ENCODE measurements around the gene PLXNA3.

Gene PLXNA3

DNA sequence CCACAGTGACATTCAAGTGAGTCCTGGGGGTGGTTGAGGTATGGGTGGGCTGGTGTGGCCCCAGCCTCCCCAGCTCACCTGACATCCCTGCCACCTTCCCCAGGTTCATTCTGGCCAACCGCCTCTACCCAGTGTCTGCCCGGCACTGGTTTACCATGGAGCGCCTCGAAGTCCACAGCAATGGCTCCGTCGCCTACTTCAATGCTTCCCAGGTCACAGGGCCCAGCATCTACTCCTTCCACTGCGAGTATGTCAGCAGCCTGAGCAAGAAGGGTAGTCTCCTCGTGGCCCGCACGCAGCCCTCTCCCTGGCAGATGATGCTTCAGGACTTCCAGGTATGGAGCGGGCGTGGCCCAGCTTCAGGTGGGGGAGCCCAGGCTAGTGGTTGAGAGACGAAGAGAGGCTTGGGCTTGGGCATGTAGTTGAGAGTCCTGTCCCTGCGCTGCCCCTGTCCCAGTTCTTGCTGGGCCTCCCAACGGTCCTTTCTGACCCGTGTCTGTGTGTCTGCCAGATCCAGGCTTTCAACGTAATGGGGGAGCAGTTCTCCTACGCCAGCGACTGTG lies 22.8 kb upstream of the PLXNA3 start:
- no peak for DNase-seq (ENCODE audit: low read depth)

DNA sequence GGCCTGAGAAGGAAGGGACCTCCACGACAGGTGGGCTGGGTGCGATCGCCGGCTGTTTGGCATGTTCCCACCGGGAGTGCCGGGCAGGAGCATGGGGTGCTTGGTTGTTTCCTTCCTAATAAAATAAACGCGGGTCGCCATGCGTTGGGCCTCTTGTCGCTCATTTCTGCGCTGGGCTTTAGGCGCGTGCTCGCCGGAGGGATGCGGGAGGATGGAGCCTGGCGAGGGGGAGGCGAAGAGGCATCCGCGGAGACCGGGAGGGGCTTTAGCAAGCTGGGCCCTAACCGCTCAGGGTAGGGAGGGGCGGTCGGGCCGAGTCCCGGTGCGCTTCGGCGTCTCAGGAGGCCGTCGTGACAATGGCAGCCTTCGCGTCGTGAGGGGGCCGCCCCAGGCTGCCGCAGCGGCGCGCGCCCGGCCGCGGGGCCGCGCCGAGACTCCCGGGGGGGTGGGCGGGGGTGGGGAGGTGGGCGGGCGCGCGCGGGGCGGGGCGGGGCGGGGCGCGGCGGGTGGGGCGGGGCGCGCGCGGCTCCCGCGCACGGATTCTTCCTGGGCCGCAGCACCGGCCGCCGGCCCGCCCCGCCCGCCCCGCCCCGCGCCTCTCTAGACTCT lies 21.6 kb upstream of the PLXNA3 start:
- DNase-seq (ENCODE audit: low read depth): no peak

DNA sequence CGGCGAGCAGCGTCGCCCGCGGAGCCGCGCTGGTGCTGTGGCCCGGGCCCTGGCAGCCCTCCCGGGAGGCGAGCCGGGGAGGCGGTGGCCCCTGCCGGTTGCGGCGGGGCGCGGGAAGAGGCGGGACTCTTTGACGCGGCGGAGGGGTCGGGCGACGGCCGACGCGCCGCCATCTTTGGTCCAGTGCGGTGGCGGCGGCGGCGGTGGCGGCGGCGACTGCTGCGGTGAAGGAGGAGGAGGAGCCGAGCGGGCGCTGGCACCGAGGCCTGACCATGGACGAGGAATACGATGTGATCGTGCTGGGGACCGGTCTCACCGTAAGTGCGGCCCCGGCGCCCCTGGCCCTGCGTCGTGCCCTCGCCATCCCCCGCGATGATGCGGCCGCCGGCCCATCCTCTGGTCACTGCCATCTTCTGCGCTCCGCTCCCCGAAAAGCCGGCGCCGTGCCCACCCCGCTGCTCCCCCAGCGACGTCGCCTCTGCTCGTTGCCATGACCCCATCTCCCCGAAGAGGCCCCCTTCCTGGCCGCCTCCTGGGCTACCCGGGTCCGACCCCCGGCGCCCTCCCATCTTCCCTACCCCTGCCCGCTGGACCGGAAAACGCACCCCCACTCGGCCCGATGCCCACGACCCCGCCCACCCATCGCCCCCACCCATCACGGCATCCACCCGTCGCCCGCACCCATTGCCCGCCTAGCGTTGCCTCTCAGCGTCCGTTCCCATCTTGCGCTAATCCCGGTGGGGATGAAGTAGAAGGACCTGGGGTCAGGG lies 20.9 kb upstream of the PLXNA3 start, which contains the start of gene GDI1:
Gene GDI1, plus strand, starts transcription at position 172 of the 770 bp plus-strand sequence. Its CDS starts 101 bp downstream, at position 273.
- peak; percentile 38 for DNase-seq (ENCODE audit: low read depth)

DNA sequence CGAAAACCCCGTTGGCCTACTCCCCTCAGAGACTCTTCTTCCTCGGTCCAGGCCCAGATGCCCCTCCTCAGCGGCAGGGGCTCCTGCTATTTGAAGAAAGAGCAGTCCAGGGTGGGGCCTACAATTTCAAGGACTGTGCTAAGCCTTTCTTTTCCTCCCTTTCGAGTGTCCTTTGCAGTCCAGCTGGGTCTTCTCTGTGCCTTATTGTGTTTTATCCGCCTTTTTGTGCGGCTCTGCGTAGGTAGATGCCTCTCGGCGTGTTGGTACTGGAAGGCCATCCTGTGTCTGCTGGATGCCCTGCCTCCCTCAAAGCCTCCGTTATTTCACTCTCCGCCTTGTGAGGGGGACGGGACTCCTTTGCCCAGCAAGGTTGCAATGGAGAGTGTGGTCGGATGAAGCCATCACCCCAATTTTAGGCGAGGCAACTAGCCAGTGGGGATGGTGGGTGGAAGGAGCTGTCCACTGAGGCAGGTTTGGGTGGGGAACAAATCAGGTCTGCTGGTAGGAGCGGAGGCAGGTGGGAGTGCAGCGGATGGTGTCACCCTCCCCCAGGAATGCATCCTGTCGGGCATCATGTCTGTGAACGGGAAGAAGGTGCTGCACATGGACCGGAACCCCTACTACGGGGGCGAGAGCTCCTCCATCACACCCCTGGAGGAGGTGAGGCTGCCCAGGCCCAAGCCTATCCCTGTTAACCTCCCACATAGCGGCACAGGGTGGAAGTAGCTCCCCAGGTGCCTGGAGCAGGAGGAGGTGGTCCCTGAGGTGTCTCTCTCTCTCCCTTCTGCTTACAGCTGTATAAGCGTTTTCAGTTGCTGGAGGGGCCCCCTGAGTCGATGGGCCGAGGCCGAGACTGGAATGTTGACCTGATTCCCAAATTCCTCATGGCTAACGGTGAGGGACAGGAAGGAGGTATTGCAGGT lies 19.8 kb upstream of the PLXNA3 start:
- no peak for DNase-seq (ENCODE audit: low read depth)

DNA sequence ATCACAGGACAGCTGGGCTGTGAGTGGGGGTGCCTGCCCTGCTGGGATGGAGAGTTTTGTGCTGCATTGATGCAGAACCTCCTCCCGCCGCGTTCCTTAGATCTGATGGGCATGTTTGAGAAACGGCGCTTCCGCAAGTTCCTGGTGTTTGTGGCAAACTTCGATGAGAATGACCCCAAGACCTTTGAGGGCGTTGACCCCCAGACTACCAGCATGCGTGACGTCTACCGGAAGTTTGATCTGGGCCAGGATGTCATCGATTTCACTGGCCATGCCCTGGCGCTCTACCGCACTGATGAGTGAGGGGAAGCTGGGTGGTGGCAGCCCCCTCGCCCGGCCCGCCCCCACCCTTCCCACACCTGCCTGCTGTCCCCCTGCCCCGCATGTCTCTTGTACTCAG lies 18.2 kb upstream of the PLXNA3 start:
- DNase-seq (ENCODE audit: low read depth): no peak

DNA sequence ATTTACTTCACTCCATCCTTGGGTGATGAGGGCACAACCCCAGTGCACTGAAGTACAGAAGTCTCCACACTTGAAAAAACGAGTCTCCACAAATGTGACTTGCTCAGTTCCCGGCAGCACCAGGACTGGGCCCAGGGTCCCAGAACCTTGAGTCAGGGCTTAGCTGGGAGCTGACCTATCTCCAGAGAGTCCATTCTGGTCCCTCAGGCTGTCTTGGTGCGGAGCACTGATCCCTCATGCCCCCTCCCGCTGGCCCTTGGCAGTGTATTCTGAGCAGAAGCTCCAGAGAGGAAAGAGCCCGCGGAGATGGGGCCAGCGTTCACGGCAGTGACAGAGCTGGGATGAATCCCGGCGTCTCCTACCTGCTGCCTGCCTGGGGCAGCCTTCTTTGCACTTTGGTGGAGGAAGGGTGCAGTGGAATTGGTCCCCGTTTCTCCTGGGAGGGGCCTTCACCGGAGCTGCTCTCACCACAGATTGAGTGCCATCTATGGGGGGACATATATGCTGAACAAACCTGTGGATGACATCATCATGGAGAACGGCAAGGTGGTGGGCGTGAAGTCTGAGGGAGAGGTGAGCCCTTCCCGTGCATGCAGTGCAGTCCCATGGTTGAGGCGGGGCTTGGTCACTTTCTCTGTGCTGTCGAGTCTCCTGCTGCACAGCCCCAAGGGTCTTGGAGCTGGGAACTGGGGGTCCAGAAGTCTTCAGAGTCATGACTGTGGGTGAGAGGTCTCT lies 17.3 kb upstream of the PLXNA3 start:
- no peak for DNase-seq (ENCODE audit: low read depth)

DNA sequence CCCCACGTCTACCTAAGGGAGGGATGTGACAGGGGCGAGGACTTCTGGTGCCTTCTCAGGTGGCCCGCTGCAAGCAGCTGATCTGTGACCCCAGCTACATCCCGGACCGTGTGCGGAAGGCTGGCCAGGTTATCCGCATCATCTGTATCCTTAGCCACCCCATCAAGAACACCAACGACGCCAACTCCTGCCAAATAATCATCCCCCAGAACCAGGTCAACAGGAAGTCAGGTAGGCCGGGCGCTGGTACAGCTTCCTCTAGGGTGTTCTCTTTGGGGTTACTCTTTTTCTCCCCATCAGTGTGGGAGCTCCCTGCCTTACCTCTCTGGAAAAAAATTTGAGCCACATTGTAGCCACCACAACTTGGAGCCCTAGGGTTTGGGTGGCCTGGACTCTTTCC lies 16.5 kb upstream of the PLXNA3 start:
- no peak for DNase-seq (ENCODE audit: low read depth)

DNA sequence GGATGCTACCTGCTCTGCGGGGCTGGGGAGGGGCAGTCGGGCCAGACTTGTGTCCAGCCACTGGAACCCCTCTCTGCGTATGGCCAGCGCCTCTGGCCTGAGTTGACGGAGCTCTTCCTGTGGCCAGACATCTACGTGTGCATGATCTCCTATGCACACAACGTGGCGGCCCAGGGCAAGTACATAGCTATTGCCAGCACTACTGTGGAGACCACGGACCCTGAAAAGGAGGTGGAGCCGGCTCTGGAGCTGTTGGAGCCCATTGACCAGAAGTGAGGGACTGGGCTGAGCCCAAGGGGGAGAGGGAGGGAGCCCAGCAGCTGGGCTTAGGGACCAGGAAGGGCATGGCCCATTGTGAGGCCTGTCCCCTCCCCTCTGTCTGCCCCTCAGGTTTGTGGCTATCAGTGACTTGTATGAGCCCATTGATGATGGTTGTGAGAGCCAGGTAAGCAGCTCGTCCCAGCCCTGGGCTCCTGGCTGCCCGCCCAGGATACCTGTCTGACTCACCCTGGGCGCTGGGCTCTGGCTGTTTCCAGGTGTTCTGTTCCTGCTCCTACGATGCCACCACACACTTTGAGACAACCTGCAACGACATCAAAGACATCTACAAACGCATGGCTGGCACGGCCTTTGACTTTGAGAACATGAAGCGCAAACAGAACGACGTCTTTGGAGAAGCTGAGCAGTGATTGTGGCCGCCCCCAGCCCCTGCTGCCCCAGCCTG lies 15.9 kb upstream of the PLXNA3 start:
- DNase-seq (ENCODE audit: low read depth): no peak

DNA sequence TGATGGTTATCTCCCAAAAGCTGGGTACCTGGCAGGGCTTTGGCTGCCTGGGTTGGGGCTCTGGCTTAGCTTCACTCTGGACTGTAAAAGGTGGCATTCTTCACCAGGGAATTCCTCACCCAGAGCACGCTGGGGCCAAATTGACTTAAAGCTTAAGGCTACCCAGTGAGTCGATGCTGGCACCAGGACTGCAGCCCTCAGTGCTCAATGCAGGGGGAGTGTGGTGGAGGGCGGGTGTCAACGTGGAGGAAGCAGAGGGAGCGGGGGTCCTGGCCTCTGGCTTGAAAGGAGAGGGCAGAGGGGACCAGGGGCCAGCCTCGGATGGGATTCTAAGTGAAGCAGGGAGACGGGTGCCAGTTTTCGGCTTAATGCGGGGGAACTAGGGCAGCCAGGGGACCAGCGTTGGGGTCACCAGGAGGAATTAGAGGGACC lies 14.6 kb upstream of the PLXNA3 start:
- DNase-seq (ENCODE audit: low read depth): no peak

DNA sequence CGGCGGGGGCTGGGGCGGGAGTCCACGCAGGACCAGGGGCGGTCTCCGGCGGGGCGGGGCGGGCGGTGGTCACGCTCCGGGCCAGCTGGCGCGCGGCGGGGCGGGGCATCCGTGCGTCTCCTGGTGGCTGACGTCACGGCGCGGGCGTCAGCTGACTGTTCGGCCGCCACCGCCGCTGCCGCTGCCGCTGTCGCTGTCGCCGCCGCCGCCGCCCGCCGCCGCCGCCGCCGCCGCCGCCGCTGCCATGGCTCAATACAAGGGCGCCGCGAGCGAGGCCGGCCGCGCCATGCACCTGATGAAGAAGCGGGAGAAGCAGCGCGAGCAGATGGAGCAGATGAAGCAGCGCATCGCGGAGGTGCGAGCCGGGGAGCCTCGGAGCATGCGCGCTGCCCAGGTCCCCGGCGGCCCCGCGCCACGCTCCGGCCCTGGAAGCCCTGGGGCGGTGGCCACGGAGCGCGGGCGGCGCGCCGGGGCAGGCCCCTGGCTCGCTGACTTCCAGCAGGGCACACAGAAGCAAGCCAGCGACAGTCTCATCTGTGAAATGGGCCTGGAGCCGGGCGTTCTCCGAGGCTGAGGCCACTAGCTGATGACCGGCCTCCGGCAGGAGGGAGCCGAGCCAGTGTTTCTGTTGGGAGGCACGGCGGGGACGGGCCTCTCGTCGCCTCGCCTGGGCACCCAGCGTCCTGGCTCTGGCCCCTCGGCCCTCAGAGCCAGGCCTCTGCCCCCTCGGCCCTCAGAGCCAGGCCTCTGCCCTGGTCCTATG lies 13.9 kb upstream of the PLXNA3 start, which contains the start of gene FAM50A:
Gene FAM50A, plus strand, starts transcription at position 150 of the 763 bp plus-strand sequence. Its CDS starts 95 bp downstream, at position 245.
- DNase-seq (ENCODE audit: low read depth): peak; percentile 51

DNA sequence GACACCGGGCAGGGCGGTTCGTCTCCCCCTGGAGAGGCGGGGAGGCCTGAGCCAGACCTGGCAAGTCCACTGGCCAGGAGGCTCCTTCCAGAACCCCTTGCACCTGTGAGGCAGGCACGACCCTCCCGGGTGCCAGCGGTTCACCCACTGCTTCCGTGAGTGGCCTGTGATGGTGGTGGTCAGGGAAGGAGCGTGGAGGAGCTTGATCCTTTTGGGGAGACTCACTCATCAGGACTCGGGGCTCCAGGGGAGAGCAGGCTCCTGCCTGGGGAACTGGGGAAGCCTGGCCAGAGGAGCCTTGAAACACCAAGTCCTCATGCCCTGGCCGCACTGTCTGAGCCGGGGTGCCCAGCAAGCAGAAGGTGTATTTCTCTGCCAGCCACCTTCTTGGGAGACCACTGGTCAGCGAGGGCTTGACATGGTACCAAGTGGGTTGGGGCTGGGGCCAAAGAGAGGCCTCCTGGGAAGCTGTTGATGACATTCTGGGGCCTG lies 13.3 kb upstream of the PLXNA3 start:
- DNase-seq (ENCODE audit: low read depth): no peak

DNA sequence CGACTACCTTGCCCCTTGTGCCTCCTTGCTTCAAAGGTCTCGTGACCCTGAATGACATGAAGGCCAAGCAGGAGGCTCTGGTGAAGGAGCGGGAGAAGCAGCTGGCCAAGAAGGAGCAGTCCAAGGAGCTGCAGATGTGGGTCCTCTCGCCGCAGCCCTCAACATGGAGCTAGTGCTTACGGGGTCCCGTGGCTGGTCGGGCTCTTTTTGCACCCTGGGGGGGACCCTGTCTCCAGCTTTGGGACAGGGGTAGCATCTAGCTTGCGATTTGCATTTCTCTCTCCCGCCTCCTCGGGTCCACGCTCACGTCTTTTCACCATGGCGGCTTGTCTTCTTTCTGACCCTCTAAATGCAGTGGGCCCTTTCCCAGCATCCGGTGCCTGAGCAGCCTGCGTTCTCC lies 12.3 kb upstream of the PLXNA3 start:
- DNase-seq (ENCODE audit: low read depth): no peak

DNA sequence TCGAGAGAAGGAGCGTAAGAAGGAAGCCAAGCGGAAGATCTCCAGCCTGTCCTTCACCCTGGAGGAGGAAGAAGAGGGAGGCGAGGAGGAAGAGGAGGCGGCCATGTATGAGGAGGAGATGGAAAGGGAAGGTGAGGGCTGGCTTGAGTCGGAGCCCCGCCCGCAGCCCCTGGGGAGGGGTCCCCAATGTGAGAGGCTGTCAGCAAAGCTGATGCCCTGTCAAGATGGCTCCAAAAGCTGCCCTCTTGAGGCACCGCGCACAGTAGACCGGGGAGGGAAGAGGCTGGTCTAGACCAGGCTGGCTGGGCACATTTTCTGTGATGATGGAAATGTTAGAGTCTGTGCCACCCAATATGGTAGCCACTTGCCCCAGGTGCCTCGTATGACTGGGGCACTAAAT lies 11.7 kb upstream of the PLXNA3 start:
- no peak for DNase-seq (ENCODE audit: low read depth)

DNA sequence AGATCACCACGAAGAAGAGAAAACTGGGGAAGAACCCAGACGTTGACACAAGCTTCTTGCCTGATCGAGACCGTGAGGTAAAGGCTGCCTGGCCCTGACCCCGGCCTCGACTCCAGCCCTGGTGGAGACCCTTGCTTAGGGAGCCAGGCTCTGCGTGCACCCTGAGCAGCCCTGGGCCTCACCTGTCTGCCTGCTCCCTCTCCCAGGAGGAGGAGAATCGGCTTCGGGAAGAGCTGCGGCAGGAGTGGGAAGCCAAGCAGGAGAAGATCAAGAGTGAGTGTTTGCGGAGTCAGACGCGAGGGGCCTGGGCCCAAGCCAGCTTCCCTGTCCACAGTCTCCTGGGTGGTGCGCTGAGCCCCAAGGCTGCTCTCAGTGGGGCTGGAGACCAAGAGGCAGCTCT lies 9.6 kb upstream of the PLXNA3 start:
- DNase-seq (ENCODE audit: low read depth): no peak

DNA sequence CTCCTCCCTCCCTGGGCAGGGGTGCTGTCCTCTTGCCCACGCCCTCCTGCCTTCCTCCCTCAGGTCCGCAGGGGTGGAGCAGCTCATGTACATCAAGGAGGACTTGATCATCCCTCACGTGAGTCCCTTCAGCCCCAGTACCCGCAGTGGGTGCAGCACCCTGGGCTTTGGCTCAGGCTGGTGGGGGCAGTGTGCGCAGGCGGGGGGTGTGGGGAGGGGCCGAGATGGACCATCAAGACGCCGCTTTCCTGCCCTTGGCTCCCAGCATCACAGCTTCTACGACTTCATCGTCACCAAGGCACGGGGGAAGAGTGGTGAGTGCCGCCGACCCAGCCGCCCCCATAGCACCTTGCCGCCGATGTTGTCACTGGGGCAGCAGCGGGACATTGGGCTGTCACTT lies 8.5 kb upstream of the PLXNA3 start:
- no peak for DNase-seq (ENCODE audit: low read depth)

DNA sequence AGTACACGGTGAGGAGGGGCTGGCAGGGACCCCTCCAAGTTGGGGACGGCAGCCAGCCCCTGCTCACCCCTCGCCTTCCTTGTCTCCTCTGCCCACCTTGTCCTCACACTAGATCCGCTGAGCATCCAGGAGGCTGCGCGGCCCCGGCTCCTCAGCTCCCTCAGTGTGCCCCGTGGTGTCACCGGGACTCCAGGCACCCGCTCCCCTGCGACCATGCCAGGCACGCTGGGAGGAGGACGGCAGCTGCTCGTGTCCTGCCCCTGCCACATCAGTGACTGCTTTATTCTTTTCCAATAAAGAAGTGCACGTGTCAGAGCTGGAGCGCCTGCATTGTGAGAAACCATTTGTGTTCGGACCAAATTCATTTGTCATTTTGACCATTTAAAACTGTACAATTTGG lies 7.8 kb upstream of the PLXNA3 start:
- no peak for DNase-seq (ENCODE audit: low read depth)

DNA sequence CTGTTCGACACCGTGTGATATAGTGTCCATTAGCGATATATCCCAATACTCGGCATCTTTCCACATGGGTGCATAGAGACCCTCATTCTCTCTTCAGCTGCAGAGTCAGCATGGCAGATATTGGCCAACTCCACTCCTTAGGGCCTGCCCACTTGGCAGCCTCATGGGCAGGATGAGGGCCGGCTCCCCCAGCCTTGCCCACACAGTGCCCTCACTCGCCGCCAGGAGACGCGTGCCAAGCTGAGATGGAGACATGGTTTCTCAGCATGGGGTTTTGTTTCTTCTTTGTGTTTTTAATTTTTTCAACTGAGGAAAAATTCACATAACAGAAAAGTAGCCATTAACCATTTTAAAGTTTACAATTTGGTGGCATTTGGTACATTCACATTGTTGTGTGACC lies 5.3 kb upstream of the PLXNA3 start:
- no peak for DNase-seq (ENCODE audit: low read depth)

DNA sequence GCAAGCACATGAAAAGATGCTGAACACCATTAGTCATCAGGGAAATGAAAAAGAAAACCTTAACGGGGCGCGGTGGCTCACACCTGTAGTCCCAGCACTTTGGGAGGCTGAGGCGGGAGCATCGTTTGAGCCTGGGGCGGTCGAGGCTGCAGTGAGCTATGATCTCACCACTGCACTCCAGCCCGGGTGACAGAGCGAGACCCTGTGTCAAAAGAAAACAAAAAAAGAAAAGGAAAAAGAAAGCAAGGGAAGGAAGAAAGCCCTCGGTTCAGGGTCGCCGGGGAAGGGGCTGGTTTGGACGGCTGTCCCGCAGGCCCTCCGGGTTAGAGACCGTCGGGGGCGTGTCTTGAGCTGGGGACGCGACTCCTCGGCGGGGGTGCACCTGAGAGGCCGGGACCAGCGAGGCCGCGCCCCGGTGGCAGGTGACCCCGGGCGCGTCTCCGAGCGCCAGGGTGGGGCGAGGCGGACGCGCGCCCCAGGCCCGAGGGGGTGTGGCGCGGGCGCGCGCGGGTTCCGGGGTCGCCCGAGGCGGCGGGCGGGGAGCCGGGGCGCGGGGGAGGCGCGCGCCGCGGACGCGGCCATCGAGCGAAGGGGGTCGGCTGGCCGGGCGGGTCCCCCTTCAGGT lies 478 bp upstream of the PLXNA3 start:
- DNase-seq (ENCODE audit: low read depth): no peak

Data from iris pigment epithelial cell (primary cell).